ENCODE measurements around the gene DDX47. TPM values are rescaled to one million over a fixed set of nuclear protein-coding genes. Genes with fewer than 3 reads are reported as not detected.
A peak's percentile ranks its signal among the peaks of the same experiment; 100 is the strongest.

DDX47 gene
- total and polyA plus RNA-seq, 10 of the 15 experiments (the other 5 are each of a cell fraction or from before 2014, with no cell fraction given) = 84.8 to 266 (median 120) TPM

GRCh38 chr12:12803186-12803585 is 10.0 kb upstream of the DDX47 start (continued):
- TF ChIP-seq EGR1 (IDR thresholded peaks at IDR 0.05; ENCODE audit: borderline replicate concordance in 1 of 2, low read depth in 2 of 2, low read length in 2 of 2) (peak in 1 of 2 experiments; percentile 41; a peak in 1 of 3 replicates), MTA3 (IDR thresholded peaks at IDR 0.05; ENCODE audit: borderline replicate concordance, low read length) (no peak), YY1 (IDR thresholded peaks at IDR 0.05; ENCODE audit: low read depth, low read length) (no peak), POLR2AphosphoS5 (IDR thresholded peaks at IDR 0.05; ENCODE audit: low read length) (no peak), SIN3A (IDR thresholded peaks at IDR 0.05; ENCODE audit: low read depth, low read length) (no peak), JUND (IDR thresholded peaks at IDR 0.05; ENCODE audit: low read depth, low read length) (peak; percentile 76; the same call in 1 of the 2 replicates), SP1 (IDR thresholded peaks at IDR 0.05; ENCODE audit: low read depth, low read length) (no peak), CHD1 (IDR thresholded peaks at IDR 0.05; ENCODE audit: low read depth, low read length) (no peak), RBBP5 (conservative IDR thresholded peaks at IDR 0.05) (no peak), MEF2A (IDR thresholded peaks at IDR 0.05; ENCODE audit: insufficient read depth, low read depth, low read length) (no peak), ETV6 (conservative IDR thresholded peaks at IDR 0.05 in 1 of 2, IDR thresholded peaks at IDR 0.05 in 1 of 2; ENCODE audit: borderline replicate concordance in 1 of 2, low read depth in 1 of 2) (peak in 1 of 2 experiments; percentile 66; a peak in 2 of 4 replicates), SKIL (IDR thresholded peaks at IDR 0.05; ENCODE audit: low read depth, poor library complexity, severe bottlenecking) (no peak), NFIC (IDR thresholded peaks at IDR 0.05; ENCODE audit: low read depth, low read length) (no peak), NFYB (IDR thresholded peaks at IDR 0.05; ENCODE audit: insufficient read depth, low read depth, low read length) (no peak), NRF1 (conservative IDR thresholded peaks at IDR 0.05; ENCODE audit: low read depth, low read length) (no peak), CBX3 (IDR thresholded peaks at IDR 0.05; ENCODE audit: borderline replicate concordance, low read depth) (no peak), ZNF217 (IDR thresholded peaks at IDR 0.05) (no peak), FOS (IDR thresholded peaks at IDR 0.05; ENCODE audit: borderline replicate concordance, extremely low read depth, insufficient read length) (no peak), SMAD1 (IDR thresholded peaks at IDR 0.05; ENCODE audit: low read depth, partially characterized antibody) (no peak), SMAD5 (IDR thresholded peaks at IDR 0.05; ENCODE audit: low read depth) (no peak), SMARCA5 (IDR thresholded peaks at IDR 0.05) (no peak)
- TF ChIP-seq, protein P1, sequence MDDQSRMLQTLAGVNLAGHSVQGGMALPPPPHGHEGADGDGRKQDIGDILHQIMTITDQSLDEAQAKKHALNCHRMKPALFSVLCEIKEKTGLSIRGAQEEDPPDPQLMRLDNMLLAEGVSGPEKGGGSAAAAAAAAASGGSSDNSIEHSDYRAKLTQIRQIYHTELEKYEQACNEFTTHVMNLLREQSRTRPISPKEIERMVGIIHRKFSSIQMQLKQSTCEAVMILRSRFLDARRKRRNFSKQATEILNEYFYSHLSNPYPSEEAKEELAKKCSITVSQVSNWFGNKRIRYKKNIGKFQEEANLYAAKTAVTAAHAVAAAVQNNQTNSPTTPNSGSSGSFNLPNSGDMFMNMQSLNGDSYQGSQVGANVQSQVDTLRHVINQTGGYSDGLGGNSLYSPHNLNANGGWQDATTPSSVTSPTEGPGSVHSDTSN (IDR thresholded peaks at IDR 0.05; ENCODE audit: insufficient replicate concordance, low read depth, low read length) = no peak
- TF ChIP-seq, protein P2, sequence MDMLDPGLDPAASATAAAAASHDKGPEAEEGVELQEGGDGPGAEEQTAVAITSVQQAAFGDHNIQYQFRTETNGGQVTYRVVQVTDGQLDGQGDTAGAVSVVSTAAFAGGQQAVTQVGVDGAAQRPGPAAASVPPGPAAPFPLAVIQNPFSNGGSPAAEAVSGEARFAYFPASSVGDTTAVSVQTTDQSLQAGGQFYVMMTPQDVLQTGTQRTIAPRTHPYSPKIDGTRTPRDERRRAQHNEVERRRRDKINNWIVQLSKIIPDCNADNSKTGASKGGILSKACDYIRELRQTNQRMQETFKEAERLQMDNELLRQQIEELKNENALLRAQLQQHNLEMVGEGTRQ (IDR thresholded peaks at IDR 0.05; ENCODE audit: borderline replicate concordance, low read depth, low read length) = no peak; the same call in 1 of the 2 replicates

Data from GM12878 (cell line).